Hippocampal formation (tissue), 2 donors: ENCODE results near the gene TM4SF4.

ENCODE experiments used
- DNase-seq, 2 donors: peaks; one replicate each; lab custom pipeline; 2025; lab: John Stamatoyannopoulos, UW

Gene TM4SF4

GRCh38 chr3:149548669-149549065 is 74.2 kb downstream of the TM4SF4 start:
- no peak for DNase-seq

GRCh38 chr3:149551500-149551899 is 77.0 kb downstream of the TM4SF4 start:
- DNase-seq, result no peak

GRCh38 chr3:149552700-149553099 is 78.2 kb downstream of the TM4SF4 start:
- DNase-seq, result no peak
